ENCODE measurements around the gene CTSO. TPM values are rescaled to one million over a fixed set of nuclear protein-coding genes. Genes with fewer than 3 reads are reported as not detected.

The CTSO gene
- total and polyA plus RNA-seq, 4 donors, result 20.7 to 36.7 (median 24.5) TPM

GRCh38 chr4:155887847-155888570 is 65.7 kb downstream of the CTSO start:
- Histone ChIP-seq H3K9me3 (ENCODE audit: control insufficient read depth in 4 of 4, low read length in 3 of 4) (no peaks in the 10 kb centered on the region), H3K36me3 (ENCODE audit: control insufficient read depth in 4 of 4, insufficient read depth in 3 of 4, low read depth in 1 of 4, low read length in 3 of 4) (no peaks in the 10 kb centered on the region), H3K4me3 (ENCODE audit: low read depth in 1 of 3, low read length in 3 of 3) (no peak overlapping the region), H3K9ac (ENCODE audit: low read depth in 1 of 2, low read length in 2 of 2) (no peak overlapping the region), H3K27ac (ENCODE audit: low read depth in 1 of 2, low read length in 2 of 2) (no peak overlapping the region), H3K4me1 (ENCODE audit: control insufficient read depth in 4 of 4, insufficient read depth in 4 of 4, low read length in 3 of 4) (peaks cover 3 to 50% (median 33%) of the 10 kb centered on the region in 4 donors), H3K27me3 (ENCODE audit: control insufficient read depth in 4 of 4, insufficient read depth in 4 of 4, low read length in 3 of 4) (no peaks in the 10 kb centered on the region)
- 64% methylated on average over 6 of the region's 6 CpGs for WGBS
- TF ChIP-seq, protein P1, sequence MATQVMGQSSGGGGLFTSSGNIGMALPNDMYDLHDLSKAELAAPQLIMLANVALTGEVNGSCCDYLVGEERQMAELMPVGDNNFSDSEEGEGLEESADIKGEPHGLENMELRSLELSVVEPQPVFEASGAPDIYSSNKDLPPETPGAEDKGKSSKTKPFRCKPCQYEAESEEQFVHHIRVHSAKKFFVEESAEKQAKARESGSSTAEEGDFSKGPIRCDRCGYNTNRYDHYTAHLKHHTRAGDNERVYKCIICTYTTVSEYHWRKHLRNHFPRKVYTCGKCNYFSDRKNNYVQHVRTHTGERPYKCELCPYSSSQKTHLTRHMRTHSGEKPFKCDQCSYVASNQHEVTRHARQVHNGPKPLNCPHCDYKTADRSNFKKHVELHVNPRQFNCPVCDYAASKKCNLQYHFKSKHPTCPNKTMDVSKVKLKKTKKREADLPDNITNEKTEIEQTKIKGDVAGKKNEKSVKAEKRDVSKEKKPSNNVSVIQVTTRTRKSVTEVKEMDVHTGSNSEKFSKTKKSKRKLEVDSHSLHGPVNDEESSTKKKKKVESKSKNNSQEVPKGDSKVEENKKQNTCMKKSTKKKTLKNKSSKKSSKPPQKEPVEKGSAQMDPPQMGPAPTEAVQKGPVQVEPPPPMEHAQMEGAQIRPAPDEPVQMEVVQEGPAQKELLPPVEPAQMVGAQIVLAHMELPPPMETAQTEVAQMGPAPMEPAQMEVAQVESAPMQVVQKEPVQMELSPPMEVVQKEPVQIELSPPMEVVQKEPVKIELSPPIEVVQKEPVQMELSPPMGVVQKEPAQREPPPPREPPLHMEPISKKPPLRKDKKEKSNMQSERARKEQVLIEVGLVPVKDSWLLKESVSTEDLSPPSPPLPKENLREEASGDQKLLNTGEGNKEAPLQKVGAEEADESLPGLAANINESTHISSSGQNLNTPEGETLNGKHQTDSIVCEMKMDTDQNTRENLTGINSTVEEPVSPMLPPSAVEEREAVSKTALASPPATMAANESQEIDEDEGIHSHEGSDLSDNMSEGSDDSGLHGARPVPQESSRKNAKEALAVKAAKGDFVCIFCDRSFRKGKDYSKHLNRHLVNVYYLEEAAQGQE (IDR thresholded peaks at IDR 0.05), result no peak
- TF ChIP-seq TAF1 (conservative IDR thresholded peaks at IDR 0.05) (no peak), SP1 (IDR thresholded peaks at IDR 0.05) (no peak), ATF3 (IDR thresholded peaks at IDR 0.05) (no peak), HNF4A (conservative IDR thresholded peaks at IDR 0.05) (no peak), RXRA (IDR thresholded peaks at IDR 0.05) (no peak), EGR1 (IDR thresholded peaks at IDR 0.05; ENCODE audit: low read depth in 2 of 2) (no peak)
- TF ChIP-seq, protein P2, sequence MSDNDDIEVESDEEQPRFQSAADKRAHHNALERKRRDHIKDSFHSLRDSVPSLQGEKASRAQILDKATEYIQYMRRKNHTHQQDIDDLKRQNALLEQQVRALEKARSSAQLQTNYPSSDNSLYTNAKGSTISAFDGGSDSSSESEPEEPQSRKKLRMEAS (IDR thresholded peaks at IDR 0.05), result no peak
- TF ChIP-seq, protein P3, sequence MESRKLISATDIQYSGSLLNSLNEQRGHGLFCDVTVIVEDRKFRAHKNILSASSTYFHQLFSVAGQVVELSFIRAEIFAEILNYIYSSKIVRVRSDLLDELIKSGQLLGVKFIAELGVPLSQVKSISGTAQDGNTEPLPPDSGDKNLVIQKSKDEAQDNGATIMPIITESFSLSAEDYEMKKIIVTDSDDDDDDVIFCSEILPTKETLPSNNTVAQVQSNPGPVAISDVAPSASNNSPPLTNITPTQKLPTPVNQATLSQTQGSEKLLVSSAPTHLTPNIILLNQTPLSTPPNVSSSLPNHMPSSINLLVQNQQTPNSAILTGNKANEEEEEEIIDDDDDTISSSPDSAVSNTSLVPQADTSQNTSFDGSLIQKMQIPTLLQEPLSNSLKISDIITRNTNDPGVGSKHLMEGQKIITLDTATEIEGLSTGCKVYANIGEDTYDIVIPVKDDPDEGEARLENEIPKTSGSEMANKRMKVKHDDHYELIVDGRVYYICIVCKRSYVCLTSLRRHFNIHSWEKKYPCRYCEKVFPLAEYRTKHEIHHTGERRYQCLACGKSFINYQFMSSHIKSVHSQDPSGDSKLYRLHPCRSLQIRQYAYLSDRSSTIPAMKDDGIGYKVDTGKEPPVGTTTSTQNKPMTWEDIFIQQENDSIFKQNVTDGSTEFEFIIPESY (IDR thresholded peaks at IDR 0.05), result no peak
- DNase-seq (ENCODE audit: low spot score), result no peak

- Histone ChIP-seq H3K36me3 (ENCODE audit: control insufficient read depth in 4 of 4, insufficient read depth in 3 of 4, low read depth in 1 of 4, low read length in 3 of 4) (no peaks in the 10 kb centered on the region), H3K9me3 (ENCODE audit: control insufficient read depth in 4 of 4, low read length in 3 of 4) (no peaks in the 10 kb centered on the region), H3K27me3 (ENCODE audit: control insufficient read depth in 4 of 4, insufficient read depth in 4 of 4, low read length in 3 of 4) (no peaks in the 10 kb centered on the region), H3K4me1 (ENCODE audit: control insufficient read depth in 4 of 4, insufficient read depth in 4 of 4, low read length in 3 of 4) (peaks cover 6 to 55% (median 40%) of the 10 kb centered on the region in 4 donors), H3K27ac (ENCODE audit: low read depth in 1 of 2, low read length in 2 of 2) (peak overlapping the region; percentile 23 to 48), H3K9ac (ENCODE audit: low read depth in 1 of 2, low read length in 2 of 2) (no peak overlapping the region), H3K4me3 (ENCODE audit: low read depth in 1 of 3, low read length in 3 of 3) (no peak overlapping the region)
- no peak for DNase-seq (ENCODE audit: low spot score)
- TF ChIP-seq, protein P2 (IDR thresholded peaks at IDR 0.05), result no peak
- TF ChIP-seq CTCF (IDR thresholded peaks at IDR 0.05; ENCODE audit: low read depth, low read length, missing input control), result no peak
- no peak for TF ChIP-seq EGR1 (IDR thresholded peaks at IDR 0.05; ENCODE audit: low read depth in 2 of 2)
- TF ChIP-seq FOXA2 (IDR thresholded peaks at IDR 0.05), result no peak
- no peak for TF ChIP-seq FOXA1 (IDR thresholded peaks at IDR 0.05)
- TF ChIP-seq ATF3 (IDR thresholded peaks at IDR 0.05), result no peak
- 54% methylated on average over 1 of the region's 1 CpG for WGBS
Measured at GRCh38 chr4:155887045-155887444, 66.6 kb downstream of the CTSO start.
